ENCODE data around the gene NOP9.

GRCh38 chr14:24298892-24299254 lies 777 bp upstream of the NOP9 start:
- TF ChIP-seq GATA2 (IDR thresholded peaks at IDR 0.05; ENCODE audit: low read depth, low read length) (no peak), GATA3 (IDR thresholded peaks at IDR 0.05; ENCODE audit: low read depth, low read length) (no peak)
